GM12873 (cell line): ENCODE results near the gene LRP6.

Experiments
- TF ChIP-seq, protein P1 (sequence below): IDR thresholded peaks from 2 replicates; pipeline ENCODE4 v1.5.1; 2012; ENCODE audit warnings: low read depth, mild to moderate bottlenecking, moderate library complexity, low read length, control low read depth; ENCODE audit not compliant: insufficient read depth; ENCODE audit errors: missing control alignments

The LRP6 gene

DNA sequence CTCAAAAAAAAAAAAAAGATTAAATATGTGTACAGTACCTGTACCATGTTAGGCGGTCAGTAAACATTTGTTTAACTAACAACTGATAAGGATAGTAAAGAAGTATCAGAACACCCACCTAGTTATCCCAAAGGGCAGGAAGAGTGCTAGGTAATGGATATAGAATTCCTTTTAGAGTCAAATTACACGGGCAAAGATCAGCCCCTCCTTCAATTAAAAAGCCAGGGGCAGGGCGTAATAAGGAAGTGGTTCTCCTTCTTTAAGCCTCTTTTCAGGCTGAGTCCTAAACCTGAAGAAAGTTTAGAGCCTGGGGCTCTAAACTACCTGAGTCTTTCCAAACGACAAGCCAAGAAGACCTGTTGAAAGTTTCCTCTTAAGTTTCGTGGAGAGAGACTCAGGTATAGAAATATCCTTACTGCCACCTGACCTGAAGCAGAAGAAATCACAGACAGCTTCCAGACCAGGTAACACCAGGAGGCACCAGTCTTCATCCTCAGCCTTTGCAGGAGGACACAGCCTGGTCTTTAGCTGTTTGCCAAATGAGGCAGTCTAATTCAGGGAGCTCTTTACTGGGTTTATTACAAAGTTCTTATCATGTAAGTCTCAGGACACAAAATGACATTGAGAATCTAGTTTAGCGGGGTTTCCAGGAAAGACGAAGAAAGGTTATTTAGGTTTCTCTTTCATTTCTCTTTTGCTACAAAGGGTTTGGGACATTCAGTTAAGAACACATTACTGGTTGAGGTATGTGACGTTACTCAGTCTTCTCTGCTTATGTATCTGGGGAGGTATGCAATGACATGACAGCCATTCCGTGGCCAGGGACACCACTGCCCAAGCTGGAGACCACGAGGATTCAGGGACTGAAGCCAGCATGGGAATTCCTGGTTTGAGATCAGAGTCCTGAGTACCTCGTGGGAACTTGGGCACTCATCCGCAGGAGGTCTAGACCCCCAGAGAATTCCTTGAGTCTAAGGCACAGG, 195.9 kb downstream of the LRP6 start, which contains the start of gene BCL2L14:
Gene BCL2L14 (plus strand): TSS at position 266 of the 983 bp plus-strand sequence. CDS start 8,367 bp downstream, outside the sequence.
- TF ChIP-seq, protein P1, sequence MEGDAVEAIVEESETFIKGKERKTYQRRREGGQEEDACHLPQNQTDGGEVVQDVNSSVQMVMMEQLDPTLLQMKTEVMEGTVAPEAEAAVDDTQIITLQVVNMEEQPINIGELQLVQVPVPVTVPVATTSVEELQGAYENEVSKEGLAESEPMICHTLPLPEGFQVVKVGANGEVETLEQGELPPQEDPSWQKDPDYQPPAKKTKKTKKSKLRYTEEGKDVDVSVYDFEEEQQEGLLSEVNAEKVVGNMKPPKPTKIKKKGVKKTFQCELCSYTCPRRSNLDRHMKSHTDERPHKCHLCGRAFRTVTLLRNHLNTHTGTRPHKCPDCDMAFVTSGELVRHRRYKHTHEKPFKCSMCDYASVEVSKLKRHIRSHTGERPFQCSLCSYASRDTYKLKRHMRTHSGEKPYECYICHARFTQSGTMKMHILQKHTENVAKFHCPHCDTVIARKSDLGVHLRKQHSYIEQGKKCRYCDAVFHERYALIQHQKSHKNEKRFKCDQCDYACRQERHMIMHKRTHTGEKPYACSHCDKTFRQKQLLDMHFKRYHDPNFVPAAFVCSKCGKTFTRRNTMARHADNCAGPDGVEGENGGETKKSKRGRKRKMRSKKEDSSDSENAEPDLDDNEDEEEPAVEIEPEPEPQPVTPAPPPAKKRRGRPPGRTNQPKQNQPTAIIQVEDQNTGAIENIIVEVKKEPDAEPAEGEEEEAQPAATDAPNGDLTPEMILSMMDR = peak; percentile 19

DNA sequence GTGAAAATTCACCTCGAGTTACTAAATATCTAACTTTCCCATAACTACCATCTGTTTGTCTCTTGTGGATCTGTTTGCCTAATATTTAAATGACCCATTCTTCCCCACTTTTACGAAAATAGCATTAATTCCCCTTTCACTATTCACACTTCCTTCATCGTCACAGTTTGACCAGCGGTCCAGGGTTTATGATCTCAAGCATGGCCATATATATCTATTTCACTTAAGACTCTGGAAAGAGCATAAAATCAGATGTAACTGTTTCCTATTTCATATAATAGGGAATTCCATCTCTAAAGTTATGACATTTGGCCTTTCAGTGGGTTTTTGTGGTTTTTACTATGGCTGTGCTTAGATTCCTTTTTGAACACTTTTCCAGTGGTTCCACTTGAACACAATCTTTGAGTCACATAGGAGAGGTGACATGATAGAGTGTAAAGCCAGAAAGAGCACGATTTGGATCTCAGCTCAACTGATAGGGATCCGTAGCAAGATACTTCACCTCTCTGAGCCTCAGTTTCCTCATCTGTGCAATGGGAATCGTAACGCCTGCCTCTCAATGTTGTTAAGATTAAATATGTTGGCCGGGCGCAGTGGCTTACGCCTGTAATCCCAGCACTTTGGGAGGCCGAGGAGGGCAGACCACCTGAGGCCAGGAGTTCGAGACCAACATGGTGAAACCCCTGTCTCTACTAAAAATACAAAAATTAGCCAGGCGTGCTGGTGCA, 196.9 kb downstream of the LRP6 start:
- TF ChIP-seq, protein P1 = no peak

DNA sequence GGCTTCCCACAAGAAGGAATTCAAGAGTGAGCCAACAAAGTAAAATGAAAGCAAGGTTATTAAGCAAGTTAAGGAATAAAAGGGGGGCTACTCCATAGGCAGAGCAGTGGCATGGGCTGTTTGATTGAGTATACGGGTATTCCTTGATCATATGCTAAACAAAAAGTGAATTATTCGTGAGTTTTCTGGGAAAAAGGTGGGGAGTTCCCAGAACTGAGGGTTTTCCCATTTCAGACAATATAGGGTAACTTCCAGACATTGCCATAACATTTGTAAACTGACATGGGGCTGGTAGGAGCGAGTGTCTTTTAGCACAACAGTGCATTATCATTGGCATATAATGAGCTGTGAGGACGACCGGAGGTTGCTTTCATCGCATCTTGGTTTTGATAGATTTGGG, 198.1 kb downstream of the LRP6 start:
- TF ChIP-seq, protein P1 = no peak
